ENCODE results near the gene GALNT8. TPM values are rescaled to one million over a fixed set of nuclear protein-coding genes. Genes with fewer than 3 reads are reported as not detected.
A peak's percentile ranks its signal among the peaks of the same experiment; 100 is the strongest.

GALNT8 gene
- total and polyA plus RNA-seq, 2 of the 8 experiments (the other 6 are each of a cell fraction or from before 2014, with no cell fraction given), result 4.7 to 8.3 TPM

GRCh38 chr12:4771960-4772566 lies 51.9 kb downstream of the GALNT8 start:
- CTCF ChIA-PET (ENCODE audit: partially characterized antibody), result interaction anchor here (1.8 kb wide), 1 partner anchor 8 kb away, joined by 8 read pairs; no protein-coding TSS in a partner anchor
- Histone ChIP-seq H3K27ac (ENCODE audit: low read depth, low read length) (no peak overlapping the region), H2AK5ac (ENCODE audit: low read depth, low read length) (no peak overlapping the region)
- TF ChIP-seq NANOG (IDR thresholded peaks at IDR 0.05; ENCODE audit: insufficient read depth, low read depth, low read length, poor library complexity, severe bottlenecking) (no peak), SIX5 (IDR thresholded peaks at IDR 0.05; ENCODE audit: low read depth, low read length) (no peak), TAF7 (optimal IDR thresholded peaks at IDR 0.05; ENCODE audit: borderline replicate concordance, low read depth, low read length) (no peak), SP4 (IDR thresholded peaks at IDR 0.05; ENCODE audit: low read length) (no peak), EP300 (IDR thresholded peaks at IDR 0.05; ENCODE audit: borderline replicate concordance in 1 of 2, low read depth in 2 of 2, low read length in 2 of 2) (no peak), CTBP2 (IDR thresholded peaks at IDR 0.05; ENCODE audit: borderline replicate concordance, insufficient read depth, insufficient read length, low read length) (no peak), SAP30 (IDR thresholded peaks at IDR 0.05; ENCODE audit: insufficient read depth, insufficient replicate concordance, low read length) (no peak), SUZ12 (IDR thresholded peaks at IDR 0.05; ENCODE audit: low read length) (no peak), RXRA (IDR thresholded peaks at IDR 0.05; ENCODE audit: insufficient read depth, low read depth, low read length) (no peak), KDM5A (IDR thresholded peaks at IDR 0.05; ENCODE audit: low read length) (no peak)
- TF ChIP-seq, protein P1, sequence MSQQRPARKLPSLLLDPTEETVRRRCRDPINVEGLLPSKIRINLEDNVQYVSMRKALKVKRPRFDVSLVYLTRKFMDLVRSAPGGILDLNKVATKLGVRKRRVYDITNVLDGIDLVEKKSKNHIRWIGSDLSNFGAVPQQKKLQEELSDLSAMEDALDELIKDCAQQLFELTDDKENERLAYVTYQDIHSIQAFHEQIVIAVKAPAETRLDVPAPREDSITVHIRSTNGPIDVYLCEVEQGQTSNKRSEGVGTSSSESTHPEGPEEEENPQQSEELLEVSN (IDR thresholded peaks at IDR 0.05), result no peak

More at GRCh38 chr12:4771960-4772566, 51.9 kb downstream of the GALNT8 start:
- DNase-seq (ENCODE audit: low read depth in 1 of 2, low spot score in 2 of 2) (no peak), FAIRE-seq (no peak)
- H2AFZ ChIP-seq (ENCODE audit: low read length), result no peak overlapping the region
- no peak overlapping the region for H2BK15ac ChIP-seq (ENCODE audit: low read length)
- no peak overlapping the region for H3K14ac ChIP-seq (ENCODE audit: insufficient read length)
- H2BK5ac ChIP-seq (ENCODE audit: low read depth, low read length), result no peak overlapping the region; the same call in 1 of the 2 replicates
- no peak overlapping the region for H2BK20ac ChIP-seq (ENCODE audit: low read length)
- H3K4me3 ChIP-seq (ENCODE audit: extremely low read depth in 1 of 4, insufficient read depth in 2 of 4, low read depth in 3 of 4, low read length in 4 of 4), result no peak overlapping the region
- no peak overlapping the region for H2BK120ac ChIP-seq (replicated peaks; ENCODE audit: low read depth, low read length)
- no peak overlapping the region for H3K9ac ChIP-seq (replicated peaks in 1 of 4; ENCODE audit: extremely low read depth in 1 of 4, low read depth in 3 of 4, low read length in 3 of 4)
- H3K56ac ChIP-seq (replicated peaks; ENCODE audit: insufficient read length, low read depth, low read length), result no peak overlapping the region
- H3K4me2 ChIP-seq (ENCODE audit: insufficient read depth in 1 of 2, low read depth in 2 of 2, low read length in 2 of 2), result no peak overlapping the region
- no peak overlapping the region for H4K5ac ChIP-seq (ENCODE audit: insufficient read length, low read depth, low read length)
- WGBS, 2 experiments (ENCODE audit: extremely low coverage in 1 of 2, insufficient coverage in 1 of 2, insufficient read length in 1 of 2, insufficient replicate concordance in 2 of 2, low coverage in 1 of 2, low lambda C conversion rate in 2 of 2, missing lambda C conversion rate in 1 of 2), result 86% methylated on average over 11 of the region's 11 CpGs; no CpG with 5 or more reads in 1 of the 2 experiments
- no peak overlapping the region for H4K91ac ChIP-seq (replicated peaks; ENCODE audit: insufficient read length, low read length)
- no peak overlapping the region for H3K4ac ChIP-seq (replicated peaks; ENCODE audit: insufficient read length, low read depth, low read length)
- H2BK12ac ChIP-seq (ENCODE audit: low read depth, low read length), result no peak overlapping the region
- H4K20me1 ChIP-seq (replicated peaks in 1 of 2; ENCODE audit: control insufficient read depth in 1 of 2, insufficient read depth in 2 of 2, low read length in 2 of 2), result peaks cover 0 to 5% of the 10 kb centered on the region in 2 experiments
- no peaks in the 10 kb centered on the region for H3K4me1 ChIP-seq (replicated peaks in 1 of 4; ENCODE audit: control insufficient read depth in 3 of 4, insufficient read depth in 4 of 4, low read length in 3 of 4)
- H3K27me3 ChIP-seq (replicated peaks in 1 of 4; ENCODE audit: control insufficient read depth in 3 of 4, extremely low read depth in 1 of 4, insufficient read depth in 3 of 4, low read length in 3 of 4), result no peaks in the 10 kb centered on the region
- H3K23me2 ChIP-seq (ENCODE audit: low read depth, low read length), result no peaks in the 10 kb centered on the region
- no peaks in the 10 kb centered on the region; a peak in 1 of 8 replicates for H3K36me3 ChIP-seq (ENCODE audit: control insufficient read depth in 2 of 4, insufficient read depth in 4 of 4, low read length in 3 of 4)
- H3K79me2 ChIP-seq (ENCODE audit: control insufficient read depth in 1 of 2, insufficient read depth in 2 of 2, low read length in 2 of 2), result no peaks in the 10 kb centered on the region
- H3K9me3 ChIP-seq (ENCODE audit: insufficient read depth in 2 of 2, low read depth in 1 of 2, low read length in 1 of 2), result no peaks in the 10 kb centered on the region
- no peak overlapping the region for H3K23ac ChIP-seq (ENCODE audit: insufficient read length)
- no peak overlapping the region for H3K18ac ChIP-seq (ENCODE audit: extremely low read depth, low read length)
- H4K8ac ChIP-seq (ENCODE audit: extremely low read depth, insufficient read depth, low read length), result 0 out of 2 replicates have a peak overlapping the region, but pooled peaks have one; percentile 9
- H3K79me1 ChIP-seq (ENCODE audit: low read depth, low read length), result no peaks in the 10 kb centered on the region
- POLR2A ChIA-PET (ENCODE audit: partially characterized antibody), result no interaction called here

Data from H1 (cell line).